Lower leg skin (tissue), 3 donors: ENCODE results near the gene BUB3.

Experiments
- POLR2A ChIP-seq, 2 donors: fragments of 450-650 bp; IDR thresholded peaks; one replicate each; pipeline ENCODE4 v1.6.1; 2016 to 2017; ENCODE audit warnings: antibody characterized with exemption in 2 of 2, mild to moderate bottlenecking in 1 of 2, moderate library complexity in 1 of 2
- TF ChIP-seq, protein P1 (sequence below), 3 donors: fragments of 450-650 bp; IDR thresholded peaks; one replicate each; pipeline ENCODE4 v1.5.1; 2016; ENCODE audit warnings: antibody characterized with exemption in 3 of 3, mild to moderate bottlenecking in 3 of 3, moderate library complexity in 2 of 3

DNA sequence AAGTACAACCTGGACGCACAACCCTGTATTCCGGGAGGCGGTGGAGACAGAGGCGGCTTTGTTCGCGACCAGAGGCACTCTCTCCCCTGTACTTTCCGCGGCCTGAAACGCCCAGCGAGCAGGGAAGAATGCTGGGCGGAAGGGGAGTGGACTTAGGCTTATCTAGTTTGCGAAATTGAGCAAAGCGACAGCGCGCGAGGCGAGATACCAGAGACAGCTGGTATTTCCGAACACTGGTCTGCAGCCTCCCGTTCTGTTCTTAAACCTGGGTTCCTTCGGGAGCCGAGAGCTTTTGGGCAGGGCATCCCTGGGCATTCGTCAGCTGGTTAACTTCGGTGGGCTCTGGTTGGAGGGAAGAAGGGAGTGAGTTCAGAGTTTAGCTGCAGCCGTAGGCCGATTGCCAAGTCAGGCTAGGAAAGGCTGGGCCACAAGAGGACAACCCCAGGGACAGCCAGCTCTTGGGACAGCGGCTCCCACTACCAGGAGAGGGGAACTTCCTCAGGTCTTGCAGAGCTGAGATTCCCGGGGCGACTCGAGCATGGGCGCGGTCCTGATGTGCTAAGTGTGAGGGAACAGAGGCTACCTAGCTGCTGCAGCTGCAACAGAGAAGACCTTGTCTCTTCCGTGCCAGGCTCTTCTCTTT is 14.6 kb upstream of the BUB3 start:
- TF ChIP-seq, protein P1, sequence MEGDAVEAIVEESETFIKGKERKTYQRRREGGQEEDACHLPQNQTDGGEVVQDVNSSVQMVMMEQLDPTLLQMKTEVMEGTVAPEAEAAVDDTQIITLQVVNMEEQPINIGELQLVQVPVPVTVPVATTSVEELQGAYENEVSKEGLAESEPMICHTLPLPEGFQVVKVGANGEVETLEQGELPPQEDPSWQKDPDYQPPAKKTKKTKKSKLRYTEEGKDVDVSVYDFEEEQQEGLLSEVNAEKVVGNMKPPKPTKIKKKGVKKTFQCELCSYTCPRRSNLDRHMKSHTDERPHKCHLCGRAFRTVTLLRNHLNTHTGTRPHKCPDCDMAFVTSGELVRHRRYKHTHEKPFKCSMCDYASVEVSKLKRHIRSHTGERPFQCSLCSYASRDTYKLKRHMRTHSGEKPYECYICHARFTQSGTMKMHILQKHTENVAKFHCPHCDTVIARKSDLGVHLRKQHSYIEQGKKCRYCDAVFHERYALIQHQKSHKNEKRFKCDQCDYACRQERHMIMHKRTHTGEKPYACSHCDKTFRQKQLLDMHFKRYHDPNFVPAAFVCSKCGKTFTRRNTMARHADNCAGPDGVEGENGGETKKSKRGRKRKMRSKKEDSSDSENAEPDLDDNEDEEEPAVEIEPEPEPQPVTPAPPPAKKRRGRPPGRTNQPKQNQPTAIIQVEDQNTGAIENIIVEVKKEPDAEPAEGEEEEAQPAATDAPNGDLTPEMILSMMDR (IDR thresholded peaks at IDR 0.05) = no peak
- TF ChIP-seq POLR2A (IDR thresholded peaks at IDR 0.05) = no peak
